A549 treated with DMSO at 1 μM for 4 hours (cell line): ENCODE measurements around the gene FOXJ3. TPM values are rescaled to one million over a fixed set of nuclear protein-coding genes. Genes with fewer than 3 reads are reported as not detected.

ENCODE experiments used
- total RNA-seq: library from RNA; stranded (reverse); fragments of 200-300 nt; extraction: Qiagen RNA extraction; gene quantifications from 5 replicates; pipeline ENCODE4 v1.2.3, GENCODE V29; 2022; ENCODE audit warnings: low read depth

FOXJ3 gene
- total RNA-seq, result 18.7 to 22.6 TPM (median 20.6 TPM) in 5 replicates

DNA sequence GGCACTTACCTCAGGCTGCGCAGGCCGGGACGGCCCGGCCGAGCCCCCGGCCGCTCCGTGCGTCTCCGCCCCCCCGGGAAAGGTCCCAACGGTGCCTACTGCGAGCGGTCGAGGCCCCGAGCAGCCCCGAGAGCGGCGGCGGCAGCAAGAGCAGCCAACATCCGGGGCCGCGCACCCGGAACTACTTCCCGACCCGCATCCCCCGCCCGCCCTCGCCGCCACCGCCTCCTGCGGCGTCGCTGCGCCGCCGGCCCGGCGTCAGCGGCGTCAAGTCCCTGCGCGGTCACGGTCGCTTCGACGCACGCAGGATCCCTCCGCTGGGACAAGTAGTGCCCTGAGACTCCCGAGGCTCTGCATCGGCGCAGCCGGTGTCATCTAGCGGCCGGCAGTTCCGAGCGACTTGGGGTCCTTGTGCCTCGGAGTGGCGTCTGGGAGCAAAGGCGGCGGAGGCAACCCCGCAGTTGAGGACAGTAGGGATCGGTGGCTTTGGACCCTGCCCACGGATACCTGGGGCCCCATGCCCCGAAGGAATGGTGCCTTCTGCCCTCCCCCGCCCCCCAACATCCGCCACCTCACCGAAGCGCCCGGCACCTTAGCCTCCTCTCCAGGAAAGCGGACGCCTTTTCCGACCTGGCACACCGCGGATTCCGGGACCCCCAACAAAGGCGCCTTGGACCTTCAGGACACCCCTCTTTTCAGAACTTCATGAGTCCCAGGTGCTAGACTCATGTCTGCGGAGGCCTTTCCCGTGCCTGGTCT lies at the start of gene FOXJ3:
TSS of gene FOXJ3 (minus strand) at position 186 of the 759 bp plus-strand sequence. CDS start 24,142 bp downstream, outside the sequence.

DNA sequence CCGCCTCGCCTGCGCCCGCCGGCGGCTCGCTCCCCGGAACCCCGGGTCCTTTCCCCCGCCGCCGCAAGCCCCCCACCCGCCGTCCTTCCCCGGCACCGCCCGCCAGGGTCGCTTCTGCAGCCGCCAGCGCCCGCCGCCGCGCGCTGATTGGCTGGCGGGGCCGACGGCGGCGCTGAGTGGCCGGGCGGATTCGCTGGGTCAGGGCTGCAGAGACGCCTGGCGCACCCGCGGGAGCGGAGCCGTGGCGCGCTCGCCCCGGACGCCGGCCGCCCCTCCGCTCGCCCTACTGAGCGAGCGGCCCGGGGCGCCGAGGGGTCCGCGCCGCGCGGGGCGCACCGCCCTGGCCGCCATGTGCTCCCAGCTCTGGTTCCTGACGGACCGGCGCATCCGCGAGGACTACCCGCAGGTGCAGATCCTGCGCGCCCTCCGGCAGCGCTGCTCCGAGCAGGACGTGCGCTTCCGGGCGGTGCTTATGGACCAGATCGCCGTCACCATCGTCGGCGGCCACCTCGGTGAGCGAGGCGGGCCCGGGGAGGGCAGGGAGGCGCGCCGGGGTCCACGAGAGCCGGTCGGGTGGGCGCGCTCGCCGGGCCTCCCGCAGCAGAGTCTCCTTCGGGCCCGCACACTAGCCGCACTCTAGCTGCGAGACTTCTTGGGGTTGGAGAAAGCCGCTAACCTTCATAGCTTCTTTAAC lies 45.7 kb upstream of the FOXJ3 start, which contains the start of gene RIMKLA:
TSS of gene RIMKLA (plus strand) at position 207 of the 694 bp plus-strand sequence. CDS start at position 350, 143 bp downstream.

DNA sequence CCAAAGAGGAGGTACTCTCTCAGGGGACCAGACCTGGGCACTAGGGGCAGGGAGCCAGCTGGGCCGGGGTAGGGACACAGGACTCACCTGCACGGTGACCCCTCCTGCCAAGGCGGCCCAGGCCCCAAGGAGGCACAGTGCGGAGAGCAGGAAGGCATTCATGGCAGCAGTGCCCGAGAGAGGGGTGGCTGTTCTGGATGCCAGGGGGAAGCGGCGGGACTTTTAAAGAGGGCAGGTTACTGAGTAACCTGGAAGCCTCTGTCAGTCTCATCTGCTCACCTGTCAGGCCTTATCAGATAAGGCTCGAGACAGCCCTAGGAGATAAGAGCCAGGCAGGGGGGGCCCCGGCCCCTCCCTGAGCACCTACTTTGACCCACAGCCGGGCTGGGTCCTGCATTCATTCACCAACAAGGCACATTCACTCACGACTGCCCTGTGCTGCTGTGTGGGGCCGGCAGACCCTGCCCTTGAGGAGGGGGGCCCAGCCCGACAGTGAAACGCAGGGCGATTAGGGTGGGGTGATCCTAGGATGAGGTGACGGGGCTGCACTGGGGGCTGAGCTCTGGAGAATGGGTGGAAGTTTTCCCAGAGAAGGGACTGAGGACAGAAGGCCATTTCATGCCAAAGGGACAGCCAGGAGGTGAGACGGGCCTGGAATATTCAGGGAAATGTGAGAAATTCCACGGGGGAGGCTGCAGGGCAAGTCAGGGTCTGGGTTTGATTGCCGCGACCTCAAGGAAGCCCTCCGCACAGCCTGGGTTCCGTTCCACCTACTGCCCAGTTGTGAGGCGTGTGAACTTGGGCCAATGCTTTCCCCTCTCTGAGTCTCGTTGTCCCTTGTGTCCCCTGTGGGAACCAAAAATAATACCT lies 170.2 kb downstream of the FOXJ3 start, which contains the start of gene GUCA2A:
TSS of gene GUCA2A (minus strand) at position 195 of the 870 bp plus-strand sequence. CDS start at position 162, 33 bp downstream.

DNA sequence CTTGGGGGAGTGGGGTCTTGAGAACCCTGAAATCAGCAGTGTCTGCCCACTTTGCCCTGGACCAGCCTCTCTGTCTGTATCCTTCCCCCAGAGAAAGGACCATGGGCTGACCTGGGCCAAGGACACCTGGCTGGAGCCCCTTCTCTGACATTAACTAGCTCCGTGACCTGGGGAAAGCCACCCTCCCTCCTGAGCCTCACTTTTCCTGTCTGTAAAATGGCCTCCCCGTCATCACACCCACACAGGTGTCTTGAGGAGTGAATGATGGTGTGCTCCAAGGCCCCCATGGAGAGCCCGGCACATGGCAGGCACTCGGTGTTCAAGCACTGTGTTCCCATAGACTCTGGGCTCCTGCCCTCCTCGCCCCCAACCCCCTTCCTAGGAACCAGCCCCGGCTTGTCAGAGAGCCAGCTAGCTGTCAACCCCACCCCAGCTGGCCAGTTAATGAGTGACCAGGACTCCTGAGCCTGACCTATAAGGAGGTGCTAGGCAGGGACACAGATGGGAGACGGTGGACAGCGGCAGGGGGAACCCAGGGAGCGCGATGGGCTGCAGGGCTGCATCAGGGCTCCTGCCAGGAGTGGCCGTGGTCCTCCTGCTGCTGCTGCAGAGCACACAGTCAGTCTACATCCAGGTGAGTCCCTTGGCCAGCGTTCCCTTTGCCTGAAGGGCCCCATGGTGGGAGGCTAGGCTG lies 182.0 kb downstream of the FOXJ3 start, which contains the start of gene GUCA2B:
TSS of gene GUCA2B (plus strand) at position 504 of the 694 bp plus-strand sequence. CDS start at position 545, 41 bp downstream.

Other genes with a start within 250 kb of the FOXJ3 start
- 0.21 to 0.45 TPM in 2 of 5 replicates, not detected in the others for gene GUCA2B, start 181.8 kb downstream of the FOXJ3 start, total RNA-seq
- gene GUCA2A, start 170.5 kb downstream of the FOXJ3 start, total RNA-seq, result not detected in 5 replicates
- gene RIMKLA, start 45.6 kb upstream of the FOXJ3 start, total RNA-seq, result 0.44 to 0.97 TPM (median 0.85 TPM) in 5 replicates
- 0.17 to 0.53 TPM (median 0.44 TPM) in 5 replicates for gene ZMYND12, start 120.8 kb upstream of the FOXJ3 start, total RNA-seq
- 33.6 to 42.0 TPM (median 35.8 TPM) in 5 replicates for gene PPCS, start 121.3 kb upstream of the FOXJ3 start, total RNA-seq
- gene CCDC30, start 128.1 kb upstream of the FOXJ3 start, total RNA-seq, result 0.46 to 1.0 TPM (median 0.77 TPM) in 5 replicates